HTR-8/SVneo (cell line): ENCODE measurements around the gene NDUFB10.

Experiments used
- DNase-seq: peaks from one replicate; pipeline ENCODE4 v3.0.0; 2011; ENCODE audit warnings: low spot score, mixed read lengths; ENCODE audit not compliant: insufficient read length
- FAIRE-seq: peaks from 2 replicates; lab custom pipeline; 2011; peaks lifted over from hg19 to GRCh38; lab: Jason Lieb, UNC

Gene NDUFB10

DNA sequence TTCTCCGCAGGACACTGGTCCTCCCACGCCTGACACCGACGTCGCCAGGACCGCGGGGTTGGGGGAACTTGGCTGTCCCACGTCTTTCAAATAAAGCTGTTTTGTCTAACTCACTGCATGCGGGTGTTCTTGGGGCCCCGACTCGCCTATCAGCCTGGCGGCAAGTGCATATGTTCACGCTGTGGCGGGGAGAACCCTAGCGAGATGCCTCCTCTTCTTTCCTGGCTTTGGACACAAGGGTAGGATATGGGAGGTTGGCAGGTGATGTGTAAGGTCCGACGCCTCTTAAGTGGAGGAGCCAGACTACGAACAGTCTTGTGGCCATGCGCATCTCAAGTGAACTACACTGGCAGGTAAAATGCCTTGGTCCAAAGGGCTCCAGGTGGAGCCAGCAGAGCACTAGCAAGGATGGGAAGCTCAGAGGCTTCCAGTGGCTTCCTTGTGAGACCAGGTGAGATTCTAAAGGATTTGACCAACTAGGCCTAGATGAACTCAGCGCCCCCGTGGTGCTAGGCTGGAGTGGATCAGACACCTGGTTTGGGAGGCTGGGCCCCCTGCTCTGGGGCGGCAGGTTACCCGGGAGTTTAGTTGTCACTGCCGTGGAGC, 6.2 kb downstream of the NDUFB10 start:
- FAIRE-seq: no peak

DNA sequence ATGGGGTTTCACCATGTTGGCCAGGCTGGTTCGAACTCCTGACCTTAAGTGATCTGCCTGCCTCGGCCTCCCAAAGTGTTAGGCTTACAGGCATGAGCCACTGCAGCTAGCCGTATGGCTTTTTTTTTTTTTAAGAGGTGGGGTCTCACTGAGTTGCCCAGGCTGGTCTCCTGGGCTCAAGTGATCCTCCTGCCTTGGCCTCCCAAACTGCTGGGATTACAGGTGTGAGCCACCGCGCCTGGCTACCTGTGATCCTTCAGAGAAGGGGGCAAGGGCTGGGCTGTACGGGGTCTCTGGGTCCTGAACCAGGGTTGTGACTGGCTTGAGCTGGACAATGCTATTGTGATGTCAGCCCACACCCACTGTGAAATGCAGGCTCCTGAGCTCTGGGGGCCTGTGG, 7.1 kb downstream of the NDUFB10 start, which contains the start of gene RNF151:
RNF151 (plus strand) TSS at position 397 of the 400 bp plus-strand sequence. CDS start 26 bp downstream, outside the sequence.
- DNase-seq: no peak
- FAIRE-seq: no peak

More for the DNA sequence above, 6.2 kb downstream of the NDUFB10 start:
- no peak for DNase-seq

DNA sequence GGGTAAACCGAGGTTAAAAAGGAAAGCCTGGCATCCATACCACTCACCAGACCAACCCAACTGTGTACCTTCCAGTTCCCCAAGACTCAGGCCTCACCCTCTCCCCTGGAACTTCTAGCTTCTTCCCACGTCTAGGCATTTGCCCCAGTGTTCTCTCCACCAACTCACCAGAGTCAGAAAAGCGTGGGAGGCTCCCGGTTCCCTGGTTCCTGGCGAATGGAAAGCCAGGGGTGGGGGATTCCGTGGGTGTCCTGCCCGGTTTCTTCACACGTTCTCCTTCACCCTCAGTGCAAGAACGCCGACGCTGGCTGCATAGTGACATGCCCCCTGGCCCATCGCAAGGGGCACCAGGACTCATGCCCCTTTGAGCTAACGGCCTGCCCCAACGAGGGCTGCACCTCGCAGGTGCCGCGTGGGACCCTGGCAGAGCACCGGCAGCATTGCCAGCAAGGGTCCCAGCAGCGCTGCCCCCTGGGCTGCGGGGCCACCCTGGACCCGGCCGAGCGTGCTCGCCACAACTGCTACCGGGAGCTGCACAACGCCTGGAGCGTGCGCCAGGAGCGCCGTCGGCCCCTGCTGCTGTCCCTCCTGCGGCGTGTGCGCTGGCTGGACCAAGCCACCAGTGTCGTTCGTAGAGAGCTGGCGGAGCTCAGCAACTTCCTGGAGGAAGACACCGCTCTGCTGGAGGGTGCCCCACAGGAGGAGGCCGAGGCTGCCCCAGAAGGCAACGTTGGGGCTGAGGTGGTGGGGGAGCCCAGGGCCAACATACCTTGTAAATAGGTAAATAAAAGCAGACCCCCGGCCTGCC, 9.0 kb downstream of the NDUFB10 start:
- FAIRE-seq: no peak
- no peak for DNase-seq

DNA sequence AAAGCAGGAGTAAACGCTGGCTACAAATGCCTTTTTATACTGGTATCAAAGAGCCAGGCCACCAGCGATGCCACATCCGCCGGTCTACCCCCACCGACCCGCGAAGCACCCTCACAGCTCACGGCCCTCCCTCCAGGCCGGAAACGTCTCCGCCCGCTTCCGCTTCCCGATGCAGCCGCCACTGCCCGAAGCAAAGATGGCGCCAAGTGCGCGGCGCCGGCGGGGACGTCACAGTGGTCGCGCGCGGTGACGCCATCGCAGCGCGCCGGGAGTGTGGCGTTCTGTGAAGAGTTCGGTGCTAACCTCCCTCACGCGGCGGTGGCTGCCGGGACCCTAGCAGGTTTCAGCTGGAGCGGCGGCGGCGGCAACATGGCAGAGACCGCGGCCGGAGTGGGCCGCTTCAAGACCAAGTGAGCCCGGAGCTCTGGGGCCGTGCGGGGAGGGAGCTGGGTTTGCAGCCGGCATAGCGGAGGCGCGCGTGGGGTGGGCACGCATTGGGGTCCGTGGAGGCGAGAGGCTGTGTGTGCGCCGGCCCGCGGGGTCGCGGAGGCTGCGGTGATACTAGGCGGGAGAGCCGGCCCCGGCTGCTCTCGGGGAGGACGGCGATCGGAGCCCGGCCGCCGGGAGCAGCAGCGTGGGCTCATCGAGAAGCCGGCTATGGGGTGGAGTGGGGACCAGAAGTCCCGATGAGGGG, 12.6 kb downstream of the NDUFB10 start, which contains the start of gene TBL3:
TBL3 (plus strand) TSS at position 258 of the 694 bp plus-strand sequence; CDS start at position 370, 112 bp downstream.
- FAIRE-seq (peak; percentile 99), DNase-seq (peak; percentile 91)

DNA sequence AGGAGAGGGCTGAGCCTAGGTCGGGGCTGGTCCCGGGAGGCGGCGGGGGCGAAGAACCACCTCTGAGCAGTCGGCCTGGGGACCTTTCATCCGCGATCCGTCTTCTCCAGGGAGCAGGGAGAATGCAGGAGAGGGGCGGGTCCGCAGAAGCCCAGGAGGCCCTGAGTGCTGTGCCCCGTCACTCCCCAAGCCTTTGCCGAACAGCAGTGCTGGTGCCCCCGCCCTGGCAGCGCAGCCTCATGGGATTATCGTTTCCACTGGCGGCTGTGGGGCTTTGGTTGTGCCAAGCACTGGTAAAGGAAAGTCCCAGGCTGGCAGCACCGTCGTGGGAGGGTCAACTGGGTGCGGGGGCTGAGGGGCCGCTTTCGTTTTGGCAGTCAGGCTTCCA, 13.1 kb downstream of the NDUFB10 start:
- FAIRE-seq (no peak), DNase-seq (no peak)

DNA sequence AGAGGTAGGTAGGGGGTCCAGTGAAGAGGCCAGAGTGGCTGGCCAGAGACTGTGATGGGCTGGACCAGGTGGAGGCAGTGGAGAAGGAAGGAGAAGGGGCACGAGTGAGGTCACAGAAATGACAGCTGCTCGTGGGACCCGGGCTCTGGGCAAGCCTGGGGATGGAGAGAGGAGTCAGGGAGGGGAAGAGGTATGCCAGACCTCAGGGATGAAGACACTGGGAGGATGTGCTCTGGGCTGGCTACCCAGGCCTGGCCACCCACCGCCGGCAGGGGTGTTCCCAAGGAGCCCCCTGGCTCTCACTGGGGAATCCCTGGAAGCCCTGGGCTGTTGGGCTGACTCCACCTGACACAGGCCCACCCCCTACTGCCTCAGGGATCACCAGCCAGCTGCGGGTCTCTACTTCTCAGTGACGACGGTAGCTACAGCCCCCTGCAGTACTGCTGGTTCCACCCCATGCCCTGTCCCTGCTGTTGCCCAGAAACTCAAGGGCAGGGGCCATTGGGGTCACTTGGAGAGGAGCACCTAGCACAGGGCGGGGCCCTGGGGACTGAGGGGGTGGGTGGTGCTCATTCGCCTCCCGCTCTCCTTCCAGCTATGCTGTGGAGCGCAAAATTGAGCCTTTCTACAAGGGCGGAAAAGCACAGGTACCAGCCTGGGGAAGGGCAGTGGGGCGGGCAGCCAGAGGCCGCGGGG, 14.3 kb downstream of the NDUFB10 start:
- FAIRE-seq: no peak
- DNase-seq: no peak

DNA sequence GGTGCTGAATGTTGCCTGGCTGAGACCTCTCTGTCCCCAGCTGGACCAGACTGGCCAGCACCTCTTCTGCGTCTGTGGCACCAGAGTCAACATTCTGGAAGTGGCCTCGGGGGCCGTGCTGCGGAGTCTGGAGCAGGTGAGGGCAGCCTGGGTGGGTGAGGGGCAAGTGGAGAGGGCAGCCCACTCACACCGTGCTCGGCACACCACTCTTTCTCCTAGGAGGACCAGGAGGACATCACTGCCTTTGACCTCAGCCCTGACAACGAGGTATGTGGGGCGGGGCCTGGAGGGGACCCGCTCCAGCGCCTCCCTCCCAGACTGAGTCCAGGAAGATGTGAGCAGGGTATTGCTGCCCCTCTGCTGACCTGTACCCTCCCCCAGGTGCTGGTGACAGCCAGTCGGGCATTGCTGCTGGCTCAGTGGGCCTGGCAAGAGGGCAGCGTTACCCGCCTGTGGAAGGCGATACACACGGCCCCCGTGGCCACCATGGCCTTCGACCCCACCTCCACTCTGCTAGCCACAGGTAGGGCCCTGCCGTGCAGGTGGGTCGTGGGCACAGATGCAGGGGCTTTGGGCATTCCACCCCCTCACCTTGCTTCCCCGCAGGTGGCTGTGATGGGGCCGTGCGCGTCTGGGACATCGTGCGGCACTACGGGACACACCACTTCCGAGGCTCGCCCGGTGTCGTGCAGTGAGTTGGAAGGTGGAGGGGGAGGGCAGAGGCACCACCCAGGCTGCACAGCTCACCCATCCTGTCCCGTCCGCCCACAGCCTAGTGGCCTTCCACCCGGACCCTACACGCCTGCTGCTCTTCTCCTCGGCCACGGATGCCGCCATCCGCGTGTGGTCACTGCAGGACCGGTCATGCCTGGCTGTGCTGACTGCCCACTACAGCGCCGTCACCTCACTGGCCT, 15.1 kb downstream of the NDUFB10 start:
- FAIRE-seq (no peak), DNase-seq (no peak)

DNA sequence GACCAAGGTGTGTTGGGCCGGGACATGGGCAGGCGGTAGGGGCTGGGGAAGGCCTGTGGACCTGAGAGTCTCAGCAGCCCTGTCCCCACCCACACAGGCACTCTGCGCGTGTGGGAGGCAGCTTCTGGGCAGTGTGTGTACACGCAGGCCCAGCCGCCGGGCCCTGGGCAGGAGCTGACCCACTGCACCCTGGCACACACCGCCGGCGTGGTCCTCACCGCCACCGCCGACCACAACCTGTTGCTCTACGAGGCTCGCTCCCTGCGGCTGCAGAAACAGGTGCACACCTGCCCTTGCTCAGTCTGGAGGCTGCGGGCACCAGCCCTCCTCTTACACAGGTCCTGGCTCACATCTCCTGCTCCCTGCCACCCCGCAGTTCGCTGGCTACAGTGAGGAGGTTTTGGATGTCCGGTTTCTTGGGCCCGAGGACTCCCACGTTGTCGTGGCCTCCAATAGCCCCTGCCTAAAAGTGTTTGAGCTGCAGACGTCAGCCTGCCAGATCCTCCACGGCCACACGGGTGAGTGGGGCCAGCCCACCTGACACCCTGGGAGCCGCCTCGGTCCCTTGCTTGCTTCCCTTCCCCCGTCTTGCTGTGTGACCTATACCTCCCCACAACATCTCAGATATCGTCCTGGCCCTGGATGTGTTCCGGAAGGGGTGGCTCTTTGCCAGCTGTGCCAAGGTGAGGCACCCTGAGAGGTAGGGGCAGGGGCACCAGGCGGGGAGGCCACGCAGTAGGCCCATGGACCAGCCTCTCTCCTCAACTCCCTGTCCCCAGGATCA, 16.3 kb downstream of the NDUFB10 start:
- DNase-seq (no peak), FAIRE-seq (no peak)

DNA sequence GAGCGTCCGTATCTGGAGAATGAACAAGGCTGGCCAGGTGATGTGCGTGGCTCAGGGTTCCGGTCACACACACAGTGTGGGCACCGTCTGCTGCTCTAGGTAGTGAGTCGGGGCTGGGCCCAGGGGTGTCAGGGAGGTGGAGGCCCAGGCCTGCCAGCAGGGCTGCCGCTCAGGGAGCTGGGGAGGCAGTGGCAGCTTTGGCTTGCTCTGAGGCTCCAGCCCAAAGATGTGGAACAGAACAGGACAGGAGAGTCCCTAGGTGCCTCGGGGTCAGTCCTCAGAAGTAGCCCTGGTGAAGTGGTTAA, 16.8 kb downstream of the NDUFB10 start:
- DNase-seq (no peak), FAIRE-seq (no peak)

DNA sequence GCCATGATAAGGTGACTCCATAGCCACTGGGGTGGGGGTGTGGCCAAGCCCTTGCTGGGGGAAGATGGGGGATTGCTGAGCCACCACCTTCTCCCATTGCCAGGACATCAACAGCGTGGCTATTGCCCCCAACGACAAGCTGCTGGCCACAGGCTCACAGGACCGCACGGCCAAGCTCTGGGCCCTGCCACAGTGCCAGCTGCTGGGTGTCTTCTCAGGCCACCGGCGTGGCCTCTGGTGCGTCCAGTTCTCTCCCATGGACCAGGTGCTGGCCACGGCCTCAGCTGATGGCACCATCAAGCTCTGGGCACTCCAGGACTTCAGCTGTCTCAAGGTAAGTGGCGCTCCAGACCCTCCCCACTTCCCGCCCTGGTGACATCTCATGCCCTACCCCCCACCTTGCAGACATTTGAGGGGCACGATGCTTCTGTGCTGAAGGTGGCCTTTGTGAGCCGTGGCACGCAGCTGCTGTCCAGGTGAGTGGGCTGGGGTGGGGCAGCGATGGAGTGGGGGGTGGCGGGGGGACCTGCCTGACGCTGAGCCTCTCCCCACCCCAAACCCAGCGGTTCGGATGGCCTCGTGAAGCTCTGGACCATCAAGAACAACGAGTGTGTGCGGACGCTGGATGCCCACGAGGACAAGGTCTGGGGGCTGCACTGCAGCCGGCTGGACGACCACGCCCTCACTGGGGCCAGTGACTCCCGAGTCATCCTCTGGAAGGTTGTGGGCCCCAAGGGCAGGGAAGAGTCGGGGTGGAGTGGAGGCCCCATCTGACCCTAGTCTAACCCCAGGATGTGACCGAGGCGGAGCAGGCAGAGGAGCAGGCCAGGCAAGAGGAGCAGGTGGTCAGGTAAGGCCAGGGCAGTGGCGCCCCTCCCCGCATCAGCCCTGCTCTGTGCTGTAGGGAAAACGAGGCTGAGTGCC, 17.9 kb downstream of the NDUFB10 start:
- FAIRE-seq (no peak), DNase-seq (no peak)

DNA sequence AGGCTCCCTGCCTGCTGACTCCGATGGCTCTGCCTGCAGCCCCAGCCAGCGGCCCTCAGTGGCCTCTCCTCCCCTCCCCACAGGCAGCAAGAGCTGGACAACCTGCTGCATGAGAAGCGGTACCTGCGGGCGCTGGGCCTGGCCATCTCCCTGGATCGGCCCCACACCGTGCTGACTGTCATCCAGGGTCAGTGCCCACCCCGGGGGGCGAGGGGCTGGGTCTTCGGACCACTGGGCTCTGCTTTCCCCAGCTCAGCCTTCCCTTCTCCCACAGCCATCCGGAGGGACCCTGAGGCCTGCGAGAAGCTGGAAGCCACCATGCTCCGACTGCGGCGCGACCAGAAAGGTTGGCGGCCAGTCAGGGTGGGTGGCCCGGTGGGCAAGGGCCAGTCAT, 18.5 kb downstream of the NDUFB10 start:
- DNase-seq: no peak
- FAIRE-seq: no peak

DNA sequence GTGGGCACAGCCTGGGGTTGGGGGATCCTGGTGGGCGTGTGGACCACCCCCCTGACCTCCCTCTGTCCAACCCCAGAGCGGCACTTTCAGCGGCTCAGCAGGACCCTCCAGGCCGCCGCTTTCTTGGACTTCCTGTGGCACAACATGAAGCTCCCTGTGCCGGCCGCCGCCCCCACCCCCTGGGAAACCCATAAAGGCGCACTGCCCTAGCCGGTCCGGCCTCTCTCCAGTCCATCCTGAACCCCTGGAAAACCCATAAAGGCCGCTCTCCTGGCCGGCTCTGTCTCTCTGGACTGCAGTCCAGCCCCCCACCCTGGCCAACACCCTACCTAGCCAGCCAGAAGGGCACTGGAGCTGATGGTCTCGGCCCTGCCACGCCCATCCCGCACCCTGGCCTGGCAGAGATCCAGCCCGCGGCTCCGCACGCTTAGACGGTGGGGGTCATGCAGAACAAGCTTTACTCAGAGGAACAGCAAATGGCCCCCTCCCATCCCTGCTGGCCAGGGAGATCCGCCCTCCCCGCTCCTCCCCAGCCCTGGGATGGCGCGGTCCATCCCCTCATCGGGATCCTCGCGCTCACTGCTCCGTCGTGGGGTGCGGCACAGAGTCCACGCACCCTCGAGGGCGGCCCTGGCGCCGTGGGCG, 19.3 kb downstream of the NDUFB10 start:
- DNase-seq (no peak), FAIRE-seq (no peak)

DNA sequence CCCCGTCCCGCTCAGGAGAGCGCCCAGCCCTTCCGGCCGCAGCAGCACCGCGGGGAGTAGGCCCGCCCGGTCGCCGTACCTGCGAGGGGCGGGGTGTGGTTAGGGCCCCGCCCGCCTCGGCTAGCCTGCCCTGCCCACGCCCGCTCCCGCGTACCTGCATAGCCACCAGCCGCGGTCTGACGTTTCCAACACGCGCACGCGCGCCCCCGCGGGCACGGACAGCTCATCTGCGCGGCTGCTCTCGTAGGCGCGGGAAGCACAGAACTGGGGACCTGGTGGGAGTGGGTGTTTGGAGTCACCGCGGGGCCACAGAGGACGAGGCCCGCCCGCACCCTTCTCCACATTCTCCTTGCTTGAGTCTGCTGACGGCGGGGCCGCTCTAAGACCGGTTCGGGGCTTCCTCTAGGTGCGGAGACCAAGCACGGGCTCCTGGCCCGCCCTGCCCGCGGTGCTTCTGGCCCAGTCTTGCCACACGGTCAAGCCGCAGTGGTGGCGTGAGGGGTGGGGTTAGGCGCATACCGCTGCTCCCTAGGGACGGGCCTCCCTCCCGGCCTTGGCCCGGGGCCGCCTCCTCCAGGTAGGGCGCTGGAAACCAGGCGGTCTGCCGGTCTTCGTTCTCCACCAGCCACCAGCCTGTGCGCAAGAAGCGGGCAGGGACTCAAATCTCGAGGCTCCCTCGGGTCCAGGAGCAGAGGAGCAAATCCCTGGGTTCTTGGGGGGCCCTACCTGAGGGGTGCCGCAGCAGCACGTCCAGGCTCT, 20.1 kb downstream of the NDUFB10 start:
- no peak for FAIRE-seq

DNA sequence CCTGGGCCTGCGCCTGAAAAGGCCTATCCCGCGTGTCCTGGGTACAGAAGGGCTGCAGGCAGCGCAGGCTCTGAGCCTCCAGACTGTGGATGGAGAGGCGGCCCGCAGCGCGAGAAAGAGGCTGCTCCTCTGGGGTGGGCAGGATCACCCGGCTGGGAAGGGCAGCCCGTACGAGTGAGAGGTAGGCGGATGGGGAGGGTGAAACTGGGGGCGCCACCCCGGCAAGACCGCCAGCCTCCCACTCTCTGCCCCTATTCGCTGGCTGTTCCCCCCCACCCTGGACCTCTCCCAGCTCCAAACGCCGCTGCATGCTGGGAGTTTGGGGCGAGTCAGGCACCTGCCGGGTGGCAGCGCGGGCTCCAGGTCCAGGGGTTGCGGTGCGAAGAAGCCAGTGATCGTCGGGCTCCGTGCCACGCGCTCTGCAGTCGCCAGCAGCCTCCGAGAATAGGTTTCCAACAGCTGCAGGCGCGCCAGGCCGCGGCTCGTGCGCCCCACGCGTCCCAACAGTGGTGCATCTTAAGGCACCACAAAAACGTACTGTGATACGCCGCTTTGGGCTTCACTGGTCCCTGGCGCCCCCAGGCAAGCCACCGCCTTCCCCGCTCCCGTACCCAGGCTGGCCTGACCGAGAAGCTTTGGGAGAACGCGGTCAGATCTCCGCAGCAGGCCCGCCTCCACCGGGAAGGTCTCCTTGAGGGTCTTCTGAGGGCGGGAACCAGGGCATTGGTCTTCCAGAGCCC, 20.9 kb downstream of the NDUFB10 start:
- no peak for FAIRE-seq
- no peak for DNase-seq

More for the DNA sequence above, 20.1 kb downstream of the NDUFB10 start:
- DNase-seq: no peak

DNA sequence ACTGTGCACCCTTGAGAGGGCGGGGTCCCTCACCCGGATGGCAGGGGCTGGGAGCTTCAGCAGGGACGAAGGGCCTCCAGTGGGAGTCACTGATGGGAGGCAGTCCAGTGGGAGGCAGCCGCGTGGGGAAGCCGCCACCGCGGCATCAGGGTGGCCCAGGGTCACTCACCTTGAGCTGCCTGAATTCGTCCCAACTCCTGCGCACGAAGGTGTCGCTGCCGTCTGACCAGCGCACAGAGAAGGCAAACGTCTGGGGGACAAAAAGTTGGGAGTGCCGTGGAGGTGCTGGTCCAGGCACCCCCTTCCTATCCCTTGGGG, 21.4 kb downstream of the NDUFB10 start:
- DNase-seq: no peak
- FAIRE-seq: no peak

DNA sequence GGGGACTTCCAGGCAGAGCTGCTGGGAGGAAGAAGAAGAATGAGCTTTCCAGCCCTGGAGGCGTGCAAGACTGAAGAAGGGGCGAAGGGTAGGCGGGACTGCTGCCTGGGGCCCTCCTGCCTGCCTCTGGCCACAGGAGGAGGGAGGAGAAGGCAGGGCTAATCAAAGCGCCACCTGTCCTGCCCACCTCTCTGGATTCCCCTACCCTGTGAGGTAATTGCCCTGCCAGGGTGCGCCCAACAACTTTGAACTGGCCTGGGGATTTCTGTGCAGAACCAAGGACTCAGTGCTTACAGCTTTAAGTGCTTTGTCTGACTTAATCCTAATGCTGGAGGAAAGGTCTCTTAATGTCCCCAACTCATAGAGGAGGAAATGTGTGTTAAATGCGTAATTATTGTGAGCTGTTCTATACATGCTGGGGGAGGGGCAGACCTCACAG, 22.1 kb downstream of the NDUFB10 start, which contains the start of gene NOXO1:
NOXO1 (minus strand) TSS at position 72 of the 439 bp plus-strand sequence. CDS start 290 bp downstream, outside the sequence.
- no peak for DNase-seq
- FAIRE-seq: no peak
